GM12874 (cell line): ENCODE measurements around the gene ELMOD1.
A peak's percentile ranks its signal among the peaks of the same experiment; 100 is the strongest.

Experiments
- CTCF ChIP-seq: IDR thresholded peaks from 2 replicates; pipeline ENCODE4 v1.5.1; 2011; ENCODE audit warnings: low read depth, mild to moderate bottlenecking, control low read depth, low read length, moderate library complexity; ENCODE audit not compliant: insufficient read depth

ELMOD1 gene

GRCh38 chr11:107590460-107591377 is at the start of gene ELMOD1:
Gene ELMOD1 (plus strand): TSS chr11:107591147. CDS start chr11:107618190, 27,043 bp downstream.
- TF ChIP-seq CTCF: no peak

GRCh38 chr11:107545101-107545514 is 45.8 kb upstream of the ELMOD1 start:
- no peak for TF ChIP-seq CTCF

- TF ChIP-seq CTCF: no peak
These were observed 43.0 kb upstream of the ELMOD1 start for GRCh38 chr11:107547961-107548360.

- TF ChIP-seq CTCF: peak; percentile 62
These were observed 41.5 kb upstream of the ELMOD1 start for GRCh38 chr11:107549253-107549953.

- no peak for TF ChIP-seq CTCF
These were observed 41.0 kb upstream of the ELMOD1 start for GRCh38 chr11:107549954-107550285.

GRCh38 chr11:107550304-107550703 is 40.6 kb upstream of the ELMOD1 start:
- no peak for TF ChIP-seq CTCF

GRCh38 chr11:107561688-107562087 is 29.3 kb upstream of the ELMOD1 start:
- no peak for TF ChIP-seq CTCF
